SIG-M5 (cell line): ENCODE data around the gene RAVER1.
"Not testable (repeated sequence)": the region's sequence is repeated elsewhere in the genome, so short reads cannot be mapped to it uniquely, and the experiment has no call there.

Experiments
- DNase-seq: peaks from one replicate; lab custom pipeline; 2025; lab: John Stamatoyannopoulos, UW

Gene RAVER1, protein sequence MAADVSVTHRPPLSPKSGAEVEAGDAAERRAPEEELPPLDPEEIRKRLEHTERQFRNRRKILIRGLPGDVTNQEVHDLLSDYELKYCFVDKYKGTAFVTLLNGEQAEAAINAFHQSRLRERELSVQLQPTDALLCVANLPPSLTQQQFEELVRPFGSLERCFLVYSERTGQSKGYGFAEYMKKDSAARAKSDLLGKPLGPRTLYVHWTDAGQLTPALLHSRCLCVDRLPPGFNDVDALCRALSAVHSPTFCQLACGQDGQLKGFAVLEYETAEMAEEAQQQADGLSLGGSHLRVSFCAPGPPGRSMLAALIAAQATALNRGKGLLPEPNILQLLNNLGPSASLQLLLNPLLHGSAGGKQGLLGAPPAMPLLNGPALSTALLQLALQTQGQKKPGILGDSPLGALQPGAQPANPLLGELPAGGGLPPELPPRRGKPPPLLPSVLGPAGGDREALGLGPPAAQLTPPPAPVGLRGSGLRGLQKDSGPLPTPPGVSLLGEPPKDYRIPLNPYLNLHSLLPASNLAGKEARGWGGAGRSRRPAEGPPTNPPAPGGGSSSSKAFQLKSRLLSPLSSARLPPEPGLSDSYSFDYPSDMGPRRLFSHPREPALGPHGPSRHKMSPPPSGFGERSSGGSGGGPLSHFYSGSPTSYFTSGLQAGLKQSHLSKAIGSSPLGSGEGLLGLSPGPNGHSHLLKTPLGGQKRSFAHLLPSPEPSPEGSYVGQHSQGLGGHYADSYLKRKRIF

DNA sequence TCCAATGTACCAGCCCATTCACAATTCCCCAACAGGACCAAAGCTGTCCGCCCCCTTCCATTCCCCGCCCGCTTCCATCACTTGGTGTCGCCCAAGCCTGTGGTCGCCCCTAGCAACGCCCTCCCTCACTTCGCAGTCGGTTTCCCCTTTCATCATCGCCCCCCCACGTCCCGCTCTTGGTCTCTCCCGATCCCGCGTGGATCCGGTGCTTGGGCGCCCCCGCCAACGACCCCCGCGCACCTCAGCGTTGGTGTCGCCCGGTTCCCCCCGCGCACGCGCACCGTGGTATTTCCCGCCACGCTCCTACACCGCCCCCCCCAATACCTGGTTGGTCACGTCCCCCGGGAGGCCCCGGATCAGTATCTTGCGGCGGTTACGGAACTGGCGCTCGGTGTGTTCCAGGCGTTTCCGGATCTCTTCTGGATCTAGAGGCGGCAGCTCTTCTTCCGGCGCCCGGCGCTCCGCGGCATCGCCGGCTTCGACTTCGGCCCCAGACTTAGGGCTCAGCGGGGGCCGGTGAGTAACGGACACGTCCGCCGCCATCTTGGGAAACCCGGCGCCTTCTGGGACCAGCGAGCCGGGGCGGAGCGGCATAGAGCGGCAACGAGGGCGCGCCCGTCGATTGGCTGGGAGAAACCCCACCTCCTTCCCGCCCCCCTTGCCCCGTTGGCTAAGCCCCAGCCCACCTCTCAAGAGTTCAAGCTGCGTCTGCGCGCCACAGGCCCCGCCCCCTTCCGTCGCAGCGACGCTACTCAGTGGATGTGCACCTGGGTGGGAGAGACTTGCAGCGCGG, at the start of gene RAVER1:
TSS of gene RAVER1 (minus strand) at position 565 of the 793 bp plus-strand sequence. CDS start at position 543, 22 bp downstream.
- DNase-seq = peak; percentile 55

DNA sequence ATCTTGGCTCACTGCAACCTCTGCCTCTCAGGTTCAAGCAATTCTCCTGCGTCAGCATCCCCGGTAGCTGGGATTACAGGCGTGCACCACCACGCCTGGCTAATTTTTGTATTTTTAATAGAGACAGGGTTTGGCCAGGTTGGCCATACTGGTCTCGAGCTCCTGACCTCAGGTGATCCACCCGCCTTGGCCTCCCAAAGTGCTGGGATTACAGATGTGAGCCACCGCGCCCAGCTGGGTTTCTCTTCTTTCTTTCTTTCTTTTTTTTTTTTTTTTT, 49.8 kb upstream of the RAVER1 start:
- not testable (repeated sequence) for DNase-seq

DNA sequence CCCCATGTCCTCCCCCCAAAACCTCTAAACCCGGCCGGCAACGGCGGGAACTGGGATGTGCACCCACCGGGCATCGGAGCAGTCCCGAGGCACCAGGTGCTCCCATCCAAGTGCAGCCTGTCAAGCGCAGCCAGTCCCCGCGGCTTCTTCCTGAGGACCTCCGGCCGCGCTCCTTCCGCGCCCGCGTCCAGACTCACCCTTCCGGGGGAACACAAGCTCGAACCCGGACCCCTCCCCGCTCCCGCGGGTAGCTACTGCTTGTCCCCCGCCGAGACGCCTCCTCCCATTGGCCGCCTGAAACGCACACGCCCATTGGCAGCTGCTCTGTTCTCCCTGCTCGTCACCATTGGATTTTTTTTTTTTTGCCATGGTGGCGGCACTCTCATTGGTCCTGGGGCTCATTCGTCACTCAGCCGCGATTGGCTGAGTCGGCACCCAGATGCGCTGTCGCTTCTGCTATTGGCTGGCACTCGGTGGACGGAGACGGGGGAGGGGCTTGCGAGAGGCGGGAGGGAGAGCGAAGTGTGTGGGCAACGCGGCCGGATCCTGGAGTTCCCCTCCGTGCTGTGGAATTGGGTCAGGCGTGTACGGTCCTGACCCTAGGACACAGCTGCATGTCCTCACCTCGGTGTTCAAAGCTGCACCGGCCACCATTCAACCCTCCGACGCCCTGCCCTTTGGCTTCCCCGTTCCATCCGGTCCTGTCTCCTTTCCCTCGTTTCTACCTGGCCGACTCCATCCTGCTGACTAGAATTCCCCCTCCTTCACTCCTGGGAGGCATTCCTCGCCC, 47.2 kb upstream of the RAVER1 start, which contains the start of gene TYK2:
TSS of gene TYK2 (minus strand) at position 260 of the 790 bp plus-strand sequence. CDS start 2,166 bp downstream, outside the sequence.
- DNase-seq = peak; percentile 83

DNA sequence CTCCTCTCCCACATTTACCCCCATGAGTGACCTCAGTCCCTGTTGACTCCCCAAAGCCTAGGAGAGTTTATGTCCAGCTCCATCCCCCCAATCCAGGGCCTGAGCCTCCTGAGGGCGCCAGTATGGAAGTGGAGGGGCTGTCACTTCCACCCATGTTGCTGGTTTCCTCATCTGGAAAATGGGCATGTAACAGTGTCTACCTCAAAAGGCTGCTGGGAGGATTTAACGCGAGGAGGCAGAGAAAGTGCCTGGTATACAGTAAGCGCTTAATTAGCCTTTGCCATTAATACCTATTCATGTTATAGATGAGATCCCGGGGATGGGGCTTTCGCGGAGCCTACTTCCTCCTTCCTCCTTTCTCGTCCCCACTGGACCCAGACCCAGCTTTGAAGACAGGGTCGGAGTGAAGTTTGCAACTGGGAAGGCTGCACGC, 46.6 kb upstream of the RAVER1 start:
- DNase-seq = no peak

DNA sequence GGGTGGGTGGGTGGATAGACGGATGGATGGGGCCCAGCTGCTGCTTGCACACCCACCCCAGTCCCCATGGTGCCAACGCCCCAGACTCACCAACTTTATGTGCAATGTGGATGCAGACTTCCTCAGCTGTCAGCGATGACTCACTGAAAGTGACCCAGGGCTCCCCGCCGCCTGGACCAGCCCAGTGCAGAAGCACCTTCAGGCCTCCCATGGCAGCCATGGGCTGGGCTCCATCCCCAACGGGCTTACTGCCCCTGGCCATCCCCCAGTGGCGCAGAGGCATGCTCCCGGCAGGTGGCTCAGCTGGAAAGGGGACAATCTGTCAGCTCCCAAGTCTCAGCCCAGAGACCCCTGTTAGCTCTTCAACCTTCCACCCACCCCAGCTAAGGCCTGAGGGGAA, 44.8 kb upstream of the RAVER1 start:
- DNase-seq = no peak

DNA sequence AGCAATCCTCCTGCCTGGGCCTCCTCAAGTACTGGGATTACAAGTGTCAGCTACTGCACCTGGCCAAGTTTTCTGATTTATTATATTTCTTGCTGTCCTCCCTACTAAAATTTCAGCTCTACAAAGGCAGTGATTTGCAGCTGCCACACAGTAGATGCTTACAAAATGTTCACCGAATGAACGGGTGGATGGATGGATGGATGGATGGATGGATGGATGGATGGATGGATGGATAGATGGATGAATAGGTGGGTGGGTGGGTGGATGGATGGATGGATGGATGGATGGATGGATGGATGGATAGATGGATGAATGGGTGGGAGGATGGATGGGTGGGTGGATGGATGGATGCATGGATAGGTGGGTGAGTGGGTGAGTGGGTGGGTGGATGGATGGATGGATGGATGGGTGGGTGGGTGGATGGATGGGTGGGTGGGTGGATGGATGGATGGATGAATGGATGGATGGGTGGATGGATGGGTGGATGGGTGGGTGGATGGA, 43.9 kb upstream of the RAVER1 start:
- not testable (repeated sequence) for DNase-seq

DNA sequence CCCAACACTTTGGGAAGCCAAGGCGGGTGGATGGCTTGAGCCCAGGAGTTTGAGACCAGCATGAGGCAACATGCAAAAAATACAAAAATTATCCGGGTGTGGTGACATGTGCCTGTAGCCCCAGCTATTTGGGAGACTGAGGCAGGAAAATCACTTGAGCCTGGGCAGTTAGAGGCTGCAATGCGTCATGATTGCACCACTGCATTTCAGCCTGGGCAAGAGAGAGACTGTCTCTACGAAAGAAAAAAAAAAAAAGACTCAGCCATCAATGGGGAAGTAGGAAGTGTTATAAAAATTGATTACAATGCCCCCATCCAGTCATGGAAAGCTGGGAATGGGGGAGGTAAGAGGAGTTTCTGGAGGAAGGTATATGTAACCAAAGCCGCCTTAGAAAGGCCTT, 41.6 kb upstream of the RAVER1 start:
- DNase-seq = no peak

DNA sequence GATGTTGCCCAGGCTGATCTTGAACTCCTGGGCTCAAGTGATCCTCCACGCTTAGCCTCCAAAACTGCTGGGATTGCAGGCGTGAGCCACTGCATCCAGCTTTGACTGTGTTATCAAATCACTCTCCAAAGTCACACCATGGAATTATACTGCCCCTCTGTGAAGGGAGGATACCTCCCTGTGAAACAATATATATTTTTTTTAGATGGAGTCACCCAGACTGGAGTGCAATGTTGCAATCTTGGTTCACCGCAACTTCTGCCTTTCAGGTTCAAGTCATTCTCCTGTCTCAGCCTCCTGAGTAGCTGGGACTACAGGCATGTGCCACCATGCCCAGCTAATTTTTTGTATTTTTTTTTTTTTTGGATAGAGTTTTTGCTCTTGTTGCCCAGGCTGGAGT, 39.4 kb upstream of the RAVER1 start:
- DNase-seq = peak; percentile 69

DNA sequence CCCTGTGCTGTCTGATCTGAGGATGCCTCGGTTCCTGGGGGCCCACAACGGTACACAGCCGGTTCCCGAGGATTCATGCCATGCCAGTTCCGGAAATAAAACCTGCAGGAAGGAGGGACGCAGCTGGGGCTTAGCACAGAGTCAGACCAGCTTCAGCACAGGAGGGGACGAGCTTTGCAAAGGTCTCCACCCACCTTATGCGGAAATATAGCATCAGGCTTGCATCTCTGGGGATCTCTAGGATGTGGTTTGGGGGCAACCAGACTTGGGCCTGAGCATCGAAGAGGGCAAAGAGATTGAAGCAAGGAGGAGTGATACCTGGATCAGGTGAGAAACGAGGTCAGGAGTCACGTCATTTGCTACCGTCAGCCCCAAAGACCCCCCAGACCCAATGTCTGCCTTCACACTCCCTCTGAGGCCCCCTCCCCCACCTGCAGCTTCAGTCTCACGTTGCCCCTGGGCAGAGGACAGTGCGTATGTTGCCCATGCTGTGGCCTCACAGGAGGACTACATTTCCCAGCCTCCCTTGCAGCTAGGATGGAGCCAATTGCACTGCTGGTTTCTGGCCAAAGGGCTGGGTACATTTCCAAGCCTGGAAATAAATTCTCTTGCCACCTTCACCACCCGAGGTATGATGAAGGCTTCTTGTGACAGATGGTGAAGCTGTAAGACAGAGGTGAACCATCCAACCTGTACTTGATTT, 34.9 kb upstream of the RAVER1 start:
- DNase-seq = no peak

DNA sequence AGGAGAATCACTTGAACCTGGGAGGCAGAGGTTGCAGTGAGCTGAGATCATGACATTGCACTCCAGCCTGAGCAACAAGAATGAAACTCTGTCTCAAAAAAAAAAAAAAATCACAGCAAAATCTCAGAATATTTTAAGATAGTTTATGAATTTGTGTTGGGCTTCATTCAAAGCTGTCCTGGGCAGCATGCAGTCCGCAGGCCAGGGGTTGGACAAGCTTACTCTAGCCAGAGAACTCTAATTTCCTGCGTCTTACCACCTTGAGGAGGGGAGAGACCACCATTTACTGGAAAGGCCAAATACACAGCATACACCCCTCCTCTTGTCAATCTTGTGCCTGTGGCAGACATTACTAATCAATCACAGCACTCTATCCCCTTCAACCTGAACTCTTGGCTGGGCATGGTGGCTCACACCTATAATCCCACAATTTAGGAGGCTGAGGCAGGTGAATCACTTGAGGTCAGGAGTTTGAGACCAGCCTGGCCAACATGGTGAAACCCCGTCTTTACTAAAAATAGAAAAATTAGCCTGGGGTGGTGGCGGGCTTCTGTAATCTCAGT, 33.7 kb upstream of the RAVER1 start:
- not testable (repeated sequence) for DNase-seq

DNA sequence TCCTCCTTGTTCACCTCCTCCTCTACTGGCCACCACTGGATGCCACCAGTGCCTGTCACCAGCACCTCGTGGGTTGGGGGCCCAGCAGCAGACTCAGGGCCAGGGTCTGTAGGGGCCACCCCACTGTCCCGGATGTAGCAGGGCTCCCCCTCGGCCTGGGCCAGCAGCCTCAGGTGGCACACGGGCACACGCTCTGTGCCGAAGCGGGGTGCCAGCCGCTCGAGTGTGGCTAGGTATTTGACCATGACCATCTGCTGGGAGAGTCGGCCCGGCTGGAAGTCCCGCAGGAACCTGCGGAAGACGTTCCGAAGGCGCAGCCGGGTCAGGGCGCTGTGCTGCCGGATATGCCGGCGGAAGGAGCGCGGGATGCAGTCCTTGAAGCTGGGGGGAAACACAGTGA, 32.2 kb upstream of the RAVER1 start:
- no peak for DNase-seq

DNA sequence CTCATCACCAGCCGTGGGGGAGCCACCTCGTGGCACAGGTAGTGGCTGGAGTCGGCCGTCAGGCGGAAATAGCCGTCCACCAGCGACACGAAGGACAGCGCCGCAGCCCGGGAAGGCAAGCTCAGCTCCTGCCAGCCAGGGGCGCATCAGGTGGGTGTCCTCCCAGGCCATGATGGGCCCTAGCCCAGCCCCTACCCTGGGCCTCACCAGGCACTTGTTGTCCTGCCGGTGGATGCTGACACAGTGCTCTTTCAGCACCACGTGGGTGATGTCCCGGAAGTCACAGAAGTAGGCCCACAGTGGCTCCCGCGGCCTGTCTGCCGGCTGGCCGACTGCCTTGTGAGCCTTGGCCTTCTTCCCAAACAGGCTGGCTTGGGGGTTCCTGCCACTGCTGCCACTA, 31.3 kb upstream of the RAVER1 start:
- DNase-seq = no peak

DNA sequence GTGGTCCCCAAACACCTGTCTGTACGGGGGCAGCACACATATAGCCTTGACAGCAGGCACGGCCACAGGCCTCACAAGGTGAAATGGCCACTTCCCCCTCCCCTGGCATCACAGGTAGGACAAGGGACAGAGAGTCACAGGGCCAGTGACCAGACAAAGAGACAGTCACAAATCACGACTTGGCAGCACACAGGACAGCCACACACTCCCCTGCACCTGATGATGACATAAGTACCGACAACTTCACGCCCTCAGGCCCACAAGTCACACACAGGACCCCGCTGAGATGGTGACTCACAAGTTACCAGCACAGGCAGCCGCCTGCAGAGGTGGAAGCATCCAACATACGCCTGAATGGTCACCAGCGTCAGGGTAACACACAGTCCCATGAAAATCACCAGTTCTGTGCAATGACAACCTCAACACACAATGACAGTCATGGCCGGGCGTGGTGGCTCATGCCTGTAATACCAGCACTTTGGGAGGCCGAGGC, 30.5 kb upstream of the RAVER1 start:
- no peak for DNase-seq

DNA sequence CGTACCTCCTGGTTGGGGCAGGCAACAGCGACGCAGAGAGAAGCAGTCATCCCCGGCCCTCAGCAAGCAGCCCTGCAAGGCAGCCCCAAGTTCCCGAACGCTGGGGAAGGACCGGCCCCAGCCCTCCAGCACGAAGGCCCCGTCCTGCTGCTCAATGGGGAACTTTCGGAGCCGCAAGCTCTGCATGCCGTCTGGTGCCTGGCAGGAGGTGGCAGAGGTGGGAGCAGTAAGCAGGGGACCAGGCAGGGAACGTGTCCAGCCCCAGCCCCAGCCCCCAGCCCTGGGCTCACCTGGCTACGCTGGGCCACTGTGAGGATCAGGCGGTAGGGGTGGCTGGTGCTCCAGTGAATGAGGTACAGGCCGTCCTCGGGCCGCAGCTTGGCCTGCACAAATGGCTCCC, 28.9 kb upstream of the RAVER1 start:
- no peak for DNase-seq

DNA sequence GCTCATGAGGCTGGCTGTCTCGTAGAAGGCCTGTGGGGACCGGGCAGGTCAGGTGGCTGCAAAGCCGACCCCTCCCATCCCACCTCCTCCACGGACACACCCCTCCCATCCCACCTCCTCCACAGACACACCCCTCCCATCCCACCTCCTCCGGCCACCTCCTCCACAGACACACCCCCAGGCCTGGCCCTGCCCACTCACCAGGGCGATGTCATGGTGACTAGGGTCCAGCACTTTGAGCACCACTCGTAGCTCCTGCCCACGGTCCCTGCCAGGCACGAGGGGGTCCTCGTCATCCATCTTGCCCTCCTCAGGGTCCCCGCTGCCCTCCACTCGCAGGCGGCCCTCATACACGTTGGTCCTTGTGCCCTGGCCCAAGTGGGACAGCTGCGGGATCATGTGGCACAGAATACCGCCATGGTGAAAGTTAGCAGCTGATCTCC, 28.3 kb upstream of the RAVER1 start:
- no peak for DNase-seq

DNA sequence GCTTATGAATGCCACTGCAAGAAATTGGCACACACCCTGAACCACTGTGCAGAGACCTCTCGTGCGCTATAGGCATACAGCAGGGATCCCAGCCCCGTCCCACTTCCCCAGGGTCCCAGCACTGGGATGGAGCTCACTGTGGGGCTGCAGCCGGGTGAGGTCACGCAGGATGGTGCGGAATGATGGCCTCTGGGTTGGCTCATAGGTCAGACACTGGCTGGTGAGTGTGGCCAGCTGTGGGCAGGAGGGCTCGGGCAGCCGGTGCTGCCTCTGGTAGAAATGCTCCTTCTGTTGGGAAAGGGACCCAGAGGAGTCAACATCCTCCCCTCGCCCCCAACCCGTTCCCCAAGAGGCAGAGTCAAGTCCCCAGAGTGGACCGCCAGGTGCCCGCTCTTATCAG, 23.1 kb upstream of the RAVER1 start:
- DNase-seq = no peak

DNA sequence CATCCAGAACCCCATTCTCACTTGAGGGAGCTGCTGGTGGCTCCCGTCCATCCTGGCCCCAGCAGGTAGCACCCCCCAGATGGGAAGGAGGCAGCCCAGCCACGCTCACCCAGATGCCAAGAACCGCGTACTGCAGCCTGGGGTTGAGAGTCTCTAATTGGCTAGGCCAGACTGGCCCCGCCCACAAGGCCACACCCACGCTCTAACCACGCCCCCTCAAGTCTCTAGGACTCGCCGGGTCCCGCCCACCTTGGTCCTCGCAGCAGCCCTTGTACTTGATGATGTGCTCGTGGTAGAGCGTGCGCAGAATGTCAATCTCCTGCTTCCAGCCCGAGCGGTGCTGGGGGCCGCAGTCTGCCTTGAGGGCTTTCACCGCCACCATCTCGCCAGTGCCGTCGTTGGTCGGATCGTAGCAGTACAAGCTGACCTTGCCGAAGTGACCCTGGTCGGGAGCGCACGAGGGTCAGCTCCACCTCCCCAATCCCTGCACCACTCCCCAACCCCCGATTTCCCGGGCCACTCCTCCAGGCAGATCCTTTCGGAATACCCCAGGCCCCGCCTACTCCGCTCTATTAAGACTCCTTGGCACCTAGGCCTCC, 20.6 kb upstream of the RAVER1 start:
- DNase-seq = no peak

DNA sequence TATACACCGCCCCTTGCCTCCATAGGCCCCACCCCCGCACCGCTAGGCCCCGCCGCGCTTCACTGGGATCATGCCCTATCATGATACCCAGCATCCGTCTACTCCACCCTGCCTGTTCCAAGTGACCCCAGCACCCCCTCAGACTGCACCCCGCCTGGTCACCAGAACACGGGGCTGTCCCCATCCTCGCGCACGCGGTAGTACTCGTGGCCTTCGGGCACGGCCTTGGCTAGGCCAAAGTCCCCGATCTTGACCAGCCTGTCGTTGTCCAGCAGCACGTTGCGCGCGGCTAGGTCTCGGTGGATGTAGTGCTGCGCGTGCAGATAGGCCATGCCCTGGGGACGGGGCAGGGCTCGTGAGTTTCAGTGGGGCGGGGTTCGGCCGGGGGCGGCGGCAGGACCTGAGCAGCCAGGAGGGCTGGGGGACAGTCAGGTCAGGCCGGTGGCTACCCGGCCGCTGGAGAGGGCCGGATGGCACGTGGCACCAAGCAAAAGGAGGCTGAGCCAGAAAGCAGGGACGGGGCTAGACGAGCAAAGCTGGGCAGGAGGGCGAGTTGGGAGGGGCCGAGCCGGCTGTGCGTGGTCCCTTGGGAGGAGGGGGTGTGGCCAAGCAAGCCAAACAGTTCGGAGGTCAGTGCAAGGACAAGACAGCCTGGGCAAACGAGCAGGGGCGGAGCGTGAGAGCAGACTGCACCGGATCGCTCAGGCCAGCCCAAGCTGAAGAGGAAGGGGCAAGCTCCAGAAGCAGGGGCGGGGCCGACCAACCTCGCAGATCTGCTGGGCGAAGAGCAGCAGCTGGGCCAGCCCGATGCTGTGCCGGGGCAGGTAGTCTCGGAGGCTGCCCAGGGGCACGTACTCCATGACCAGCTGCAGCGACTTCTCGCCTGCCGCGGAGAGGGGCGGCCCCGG, 19.7 kb upstream of the RAVER1 start:
- no peak for DNase-seq

DNA sequence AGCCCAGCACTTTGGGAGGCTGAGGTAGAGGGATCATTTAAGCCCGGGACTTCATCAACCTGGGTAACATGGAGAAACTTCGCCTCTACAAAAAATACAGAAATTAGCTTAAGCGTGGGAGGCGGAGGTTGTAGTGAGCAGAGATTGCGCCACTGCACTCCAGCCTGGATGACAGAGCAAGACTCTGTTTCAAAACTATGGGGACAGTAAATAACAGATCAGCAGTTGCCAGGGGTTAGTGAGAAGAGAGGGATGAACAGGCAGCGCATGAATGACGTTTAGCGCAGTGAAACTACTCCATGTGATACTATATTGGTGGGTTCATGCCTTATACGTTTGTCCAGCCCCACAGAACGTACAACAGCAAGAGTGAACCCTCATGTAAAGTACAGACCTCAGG, 13.2 kb upstream of the RAVER1 start:
- DNase-seq = peak; percentile 75
